H1 (cell line): ENCODE data around the gene PGAP2. TPM values are rescaled to one million over a fixed set of nuclear protein-coding genes. Genes with fewer than 3 reads are reported as not detected.

Experiments used
- CTCF ChIA-PET: fragments of 300-600 bp; sonication (Branson Sonifier 250); formaldehyde crosslinking; loops from one replicate; lab custom pipeline; 2021; ENCODE audit not compliant: partially characterized antibody; lab: Charles Lee
- POLR2A ChIA-PET: fragments of 300-600 bp; sonication (Branson Sonifier 250); formaldehyde crosslinking; loops from one replicate; lab custom pipeline; 2021; ENCODE audit warnings: inconsistent platforms; ENCODE audit not compliant: partially characterized antibody; lab: Charles Lee
- DNase-seq, 2 experiments: peaks; one replicate each; pipeline versions ENCODE4 v3.0.0 to v3.0.0-alpha.2; 2010 to 2022; ENCODE audit warnings: low spot score in 2 of 2, low read depth in 1 of 2, mixed read lengths in 1 of 2
- FAIRE-seq: peaks from 2 replicates; lab custom pipeline; 2011; peaks lifted over from hg19 to GRCh38; lab: Jason Lieb, UNC
- H2AFZ ChIP-seq: 2 replicates; pipeline ENCODE4 v1.8.1; 2012; ENCODE audit warnings: low read length, inconsistent platforms
- H2AK5ac ChIP-seq: 2 replicates; pipeline ENCODE4 v1.6.1; 2013; ENCODE audit warnings: low read depth, low read length
- H2BK120ac ChIP-seq: replicated peaks from 2 replicates; pipeline ENCODE3; 2013; ENCODE audit warnings: low read depth, low read length, inconsistent platforms
- H2BK12ac ChIP-seq: 2 replicates; pipeline ENCODE4 v1.6.1; 2013; ENCODE audit warnings: low read depth, low read length
- H2BK15ac ChIP-seq: 2 replicates; pipeline ENCODE4 v1.6.1; 2013; ENCODE audit warnings: low read length
- H2BK20ac ChIP-seq: 2 replicates; pipeline ENCODE4 v1.6.1; 2013; ENCODE audit warnings: low read length
- H2BK5ac ChIP-seq: 2 replicates; pipeline ENCODE4 v1.6.1; 2013; ENCODE audit warnings: low read depth, low read length
- H3K14ac ChIP-seq: 2 replicates; pipeline ENCODE4 v1.6.1; 2013; ENCODE audit warnings: inconsistent platforms; ENCODE audit not compliant: insufficient read length
- H3K18ac ChIP-seq: 2 replicates; pipeline ENCODE4 v1.6.1; 2013; ENCODE audit warnings: low read length; ENCODE audit errors: extremely low read depth
- H3K23ac ChIP-seq: 2 replicates; pipeline ENCODE4 v1.6.1; 2013; ENCODE audit warnings: inconsistent platforms; ENCODE audit not compliant: insufficient read length
- H3K23me2 ChIP-seq: 2 replicates; pipeline ENCODE4 v1.6.1; 2013; ENCODE audit warnings: low read depth, low read length
- H3K27ac ChIP-seq: 2 replicates; pipeline ENCODE4 v1.6.1; 2011; ENCODE audit warnings: low read depth, low read length, inconsistent platforms
- H3K27me3 ChIP-seq, 4 experiments: replicated peaks in 1 of 4; 1 replicate in 1 of 4; 2 replicates in 3 of 4; pipeline versions ENCODE4 v1.6.1 to v1.8.1; 2011 to 2013; ENCODE audit warnings: low read length in 3 of 4, mild to moderate bottlenecking in 3 of 4, inconsistent platforms in 2 of 4, mixed read lengths in 2 of 4, moderate library complexity in 1 of 4; ENCODE audit not compliant: control insufficient read depth in 3 of 4, insufficient read depth in 3 of 4; ENCODE audit errors: extremely low read depth in 1 of 4
- H3K36me3 ChIP-seq, 4 experiments: 2 replicates each; pipeline versions ENCODE4 v1.6.1 to v1.8.1; 2011 to 2013; ENCODE audit warnings: mild to moderate bottlenecking in 4 of 4, low read length in 3 of 4, moderate library complexity in 2 of 4, control low read depth in 1 of 4, inconsistent platforms in 1 of 4; ENCODE audit not compliant: insufficient read depth in 4 of 4, control insufficient read depth in 2 of 4
- H3K4ac ChIP-seq: replicated peaks from 2 replicates; pipeline ENCODE3; 2013; ENCODE audit warnings: low read length, low read depth, mixed read lengths, inconsistent platforms; ENCODE audit not compliant: insufficient read length
- H3K4me1 ChIP-seq, 4 experiments: replicated peaks in 1 of 4; 1 replicate in 1 of 4; 2 replicates in 3 of 4; pipeline versions ENCODE4 v1.6.1 to v1.8.1; 2011 to 2013; ENCODE audit warnings: low read length in 3 of 4, inconsistent platforms in 2 of 4, mixed read lengths in 1 of 4; ENCODE audit not compliant: insufficient read depth in 4 of 4, control insufficient read depth in 3 of 4
- H3K4me2 ChIP-seq, 2 experiments: 2 replicates each; pipeline versions ENCODE4 v1.6.1 to v1.8.1; 2011 to 2013; ENCODE audit warnings: low read depth in 2 of 2, low read length in 2 of 2, control low read depth in 1 of 2, inconsistent platforms in 1 of 2, mild to moderate bottlenecking in 1 of 2; ENCODE audit not compliant: insufficient read depth in 1 of 2
- H3K4me3 ChIP-seq, 4 experiments: fragments of 200-600, 300-600 bp in 1 of 4; sonication (generic), shearing (Covaris generic), sonication (Bioruptor Twin) in 1 of 4; 2 replicates each; pipeline versions ENCODE4 v1.5.1 to v1.8.1; 2011 to 2016; ENCODE audit warnings: low read length in 4 of 4, low read depth in 3 of 4, control low read depth in 2 of 4, inconsistent platforms in 2 of 4, mild to moderate bottlenecking in 2 of 4, mixed read lengths in 1 of 4, moderate library complexity in 1 of 4; ENCODE audit not compliant: insufficient read depth in 2 of 4; ENCODE audit errors: extremely low read depth in 1 of 4
- H3K56ac ChIP-seq: replicated peaks from 2 replicates; pipeline ENCODE3; 2013; ENCODE audit warnings: low read depth, mild to moderate bottlenecking, mixed read lengths, low read length, inconsistent platforms; ENCODE audit not compliant: insufficient read length
- H3K79me1 ChIP-seq: 2 replicates; pipeline ENCODE4 v1.6.1; 2013; ENCODE audit warnings: low read depth, low read length, control low read depth
- H3K79me2 ChIP-seq, 2 experiments: 2 replicates each; pipeline versions ENCODE4 v1.6.1 to v1.8.1; 2012 to 2013; ENCODE audit warnings: low read length in 2 of 2, mild to moderate bottlenecking in 2 of 2, inconsistent platforms in 1 of 2; ENCODE audit not compliant: insufficient read depth in 2 of 2, control insufficient read depth in 1 of 2
- H3K9ac ChIP-seq, 4 experiments: replicated peaks in 1 of 4; 1 replicate in 1 of 4; 2 replicates in 3 of 4; pipeline versions ENCODE4 v1.6.1 to v1.8.1; 2011 to 2013; ENCODE audit warnings: low read depth in 3 of 4, low read length in 3 of 4, control low read depth in 2 of 4, mild to moderate bottlenecking in 2 of 4, moderate library complexity in 2 of 4, inconsistent platforms in 1 of 4; ENCODE audit errors: extremely low read depth in 1 of 4
- H3K9me3 ChIP-seq, 2 experiments: 2 replicates each; pipeline versions ENCODE4 v1.6.1 to v1.8.1; 2012 to 2013; ENCODE audit warnings: mild to moderate bottlenecking in 2 of 2, moderate library complexity in 2 of 2, control low read depth in 1 of 2, inconsistent platforms in 1 of 2, low read depth in 1 of 2, low read length in 1 of 2, mixed read lengths in 1 of 2; ENCODE audit not compliant: insufficient read depth in 2 of 2
- H4K20me1 ChIP-seq, 2 experiments: replicated peaks in 1 of 2; 2 replicates each; pipeline versions ENCODE3 to v1.8.1; 2011 to 2013; ENCODE audit warnings: inconsistent platforms in 2 of 2, low read length in 2 of 2, mild to moderate bottlenecking in 1 of 2; ENCODE audit not compliant: insufficient read depth in 2 of 2, control insufficient read depth in 1 of 2
- H4K5ac ChIP-seq: 2 replicates; pipeline ENCODE4 v1.6.1; 2013; ENCODE audit warnings: low read length, low read depth, mixed read lengths, inconsistent platforms; ENCODE audit not compliant: insufficient read length
- H4K8ac ChIP-seq: 2 replicates; pipeline ENCODE4 v1.8.0; 2013; ENCODE audit warnings: mild to moderate bottlenecking, moderate library complexity, low read length, inconsistent platforms; ENCODE audit not compliant: insufficient read depth; ENCODE audit errors: extremely low read depth
- H4K91ac ChIP-seq: replicated peaks from 2 replicates; pipeline ENCODE3; 2013; ENCODE audit warnings: low read length, mixed read lengths, inconsistent platforms; ENCODE audit not compliant: insufficient read length
- CBX5 ChIP-seq: fragments of 300-800, 300-1000 bp; sonication (generic); IDR thresholded peaks from 2 replicates; pipeline ENCODE4 v1.7.1; 2016; ENCODE audit warnings: antibody characterized with exemption, low read length, low read depth
- KDM5A ChIP-seq: fragments of 200-600 bp; IDR thresholded peaks from 2 replicates; pipeline ENCODE4 v1.7.1; 2012; ENCODE audit warnings: mild to moderate bottlenecking, low read length, inconsistent platforms, mixed read lengths
- NANOG ChIP-seq: IDR thresholded peaks from 2 replicates; pipeline ENCODE4 v1.6.1; 2011; ENCODE audit warnings: low read length, low read depth, mild to moderate bottlenecking, inconsistent platforms; ENCODE audit not compliant: insufficient read depth, poor library complexity, severe bottlenecking
- PHF8 ChIP-seq: fragments of 200-600 bp; sonication (generic); conservative IDR thresholded peaks from 2 replicates; pipeline ENCODE4 v1.7.1; 2012; ENCODE audit warnings: low read depth, mild to moderate bottlenecking, inconsistent platforms, low read length, moderate library complexity
- POLR2AphosphoS5 ChIP-seq: IDR thresholded peaks from 2 replicates; pipeline ENCODE4 v1.6.1; 2011; ENCODE audit warnings: low read depth, low read length
- RAD21 ChIP-seq, 2 experiments: IDR thresholded peaks in 1 of 2; conservative IDR thresholded peaks in 1 of 2; 2 replicates each; pipeline ENCODE4 v1.6.1; 2011; ENCODE audit warnings: low read depth in 2 of 2, low read length in 2 of 2, improper control_type of control experiment in 1 of 2, inconsistent platforms in 1 of 2, mild to moderate bottlenecking in 1 of 2, moderate library complexity in 1 of 2
- RNF2 ChIP-seq: fragments of 200-900, 300-1000 bp; sonication (generic); IDR thresholded peaks from 2 replicates; pipeline ENCODE4 v1.7.1; 2016; ENCODE audit warnings: borderline replicate concordance, low read depth, mild to moderate bottlenecking, antibody characterized with exemption, low read length; ENCODE audit not compliant: poor library complexity, severe bottlenecking; ENCODE audit errors: missing control alignments
- SAP30 ChIP-seq: fragments of 300-600 bp; sonication (generic); IDR thresholded peaks from 2 replicates; pipeline ENCODE4 v1.7.1; 2012; ENCODE audit warnings: low read length, moderate library complexity, mild to moderate bottlenecking, inconsistent platforms; ENCODE audit not compliant: insufficient read depth, insufficient replicate concordance
- SIN3A ChIP-seq, 2 experiments: IDR thresholded peaks in 1 of 2; conservative IDR thresholded peaks in 1 of 2; 2 replicates each; pipeline ENCODE4 v1.6.1; 2011 to 2012; ENCODE audit warnings: low read length in 2 of 2, improper control_type of control experiment in 1 of 2, low read depth in 1 of 2, mild to moderate bottlenecking in 1 of 2
- YY1 ChIP-seq: IDR thresholded peaks from 2 replicates; pipeline ENCODE4 v1.6.1; 2011; ENCODE audit warnings: low read depth, mild to moderate bottlenecking, low read length
- WGBS, 2 experiments: shearing (Covaris generic) in 1 of 2; methylation state at CpG; one replicate each; pipeline versions ENCODE4 v1.1.6 to v1.1.7; 2013 to 2015; ENCODE audit warnings: low lambda C conversion rate in 2 of 2, mixed read lengths in 2 of 2, inconsistent platforms in 1 of 2, low coverage in 1 of 2, missing lambda C conversion rate in 1 of 2; ENCODE audit not compliant: insufficient replicate concordance in 2 of 2, insufficient coverage in 1 of 2, insufficient read length in 1 of 2; ENCODE audit errors: extremely low coverage in 1 of 2, missing lambda C conversion rate in 1 of 2; 5-methylcytosine and 5-hydroxymethylcytosine counted together
- polyA plus RNA-seq, 7 experiments: library from polyadenylated mRNA; depleted of rRNA in 3 of 7; stranded (reverse) in 5 of 7; unstranded in 2 of 7; fragments of >200 nt in 5 of 7; fragments of 200-250 nt in 2 of 7; gene quantifications; 1 replicate in 5 of 7; 2 replicates in 1 of 7; 4 replicates in 1 of 7; pipeline versions ENCODE4 v1.2.1 to v1.2.3, GENCODE V29; 2011 to 2013; ENCODE audit warnings: missing spikeins in 2 of 7, mixed read lengths in 2 of 7
- total RNA-seq: library from RNA; stranded (reverse); fragmentation: NEBNext Ultra II Directional; extraction: Animal tissue kit (Norgen Biotek cat#: 25700); gene quantifications from 2 replicates; pipeline ENCODE4 v1.2.1, GENCODE V29; 2021

Gene PGAP2
- total and polyA plus RNA-seq, 2 of the 8 experiments (the other 6 are each of a cell fraction or from before 2014, with no cell fraction given), result 56.5 to 106 TPM

DNA sequence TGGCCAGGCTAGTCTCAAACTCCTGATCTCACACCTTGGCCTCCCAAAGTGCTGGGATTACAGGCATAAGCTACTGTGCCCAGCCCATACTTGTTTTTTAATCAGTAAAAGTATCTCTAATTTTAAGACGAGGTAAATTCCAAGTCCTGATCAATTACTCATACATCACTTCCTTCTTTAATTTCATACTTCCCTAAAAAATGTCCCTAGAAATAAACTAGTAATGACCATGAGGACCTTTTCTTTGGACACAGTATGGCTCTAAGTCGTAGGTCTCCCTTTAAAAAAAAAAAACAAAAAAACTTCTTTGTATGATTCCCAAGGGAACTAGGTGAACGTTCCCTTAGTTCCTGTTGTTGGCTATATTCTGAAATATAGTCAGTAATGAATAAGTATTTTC is 40.8 kb upstream of the PGAP2 start:
- Histone ChIP-seq H4K20me1 (no peaks in the 10 kb centered on the region), H2BK5ac (no peak overlapping the region), H3K4me2 (no peak overlapping the region), H4K5ac (no peak overlapping the region), H2AFZ (no peak overlapping the region), H4K91ac (no peak overlapping the region), H3K4me1 (no peaks in the 10 kb centered on the region), H3K23ac (no peak overlapping the region), H3K9ac (no peak overlapping the region), H2BK12ac (no peak overlapping the region), H3K23me2 (no peaks in the 10 kb centered on the region), H3K27ac (no peak overlapping the region), H3K27me3 (no peaks in the 10 kb centered on the region), H3K79me1 (no peaks in the 10 kb centered on the region), H2BK20ac (no peak overlapping the region), H3K4me3 (no peak overlapping the region), H3K56ac (no peak overlapping the region), H3K9me3 (no peaks in the 10 kb centered on the region), H2BK120ac (no peak overlapping the region), H4K8ac (no peak overlapping the region), H3K14ac (no peak overlapping the region), H3K4ac (no peak overlapping the region), H2BK15ac (no peak overlapping the region), H3K36me3 (peaks cover 16 to 94% (median 71%) of the 10 kb centered on the region in 4 experiments; a peak in 7 of 8 replicates), H3K79me2 (no peaks in the 10 kb centered on the region), H2AK5ac (no peak overlapping the region), H3K18ac (no peak overlapping the region)
- DNase-seq (no peak), FAIRE-seq (no peak)
- TF ChIP-seq KDM5A, result no peak
- TF ChIP-seq YY1, result no peak
- no peak for TF ChIP-seq CBX5
- TF ChIP-seq PHF8, result no peak
- no peak for TF ChIP-seq SIN3A (conservative IDR thresholded peaks at IDR 0.05 in 1 of 2, IDR thresholded peaks at IDR 0.05 in 1 of 2; ENCODE audit: low read depth in 1 of 2, low read length in 2 of 2)
- no peak for TF ChIP-seq POLR2AphosphoS5
- no peak for TF ChIP-seq NANOG
- TF ChIP-seq RNF2, result no peak
- TF ChIP-seq RAD21 (IDR thresholded peaks at IDR 0.05 in 1 of 2, conservative IDR thresholded peaks at IDR 0.05 in 1 of 2; ENCODE audit: low read depth in 2 of 2, low read length in 2 of 2), result no peak
- no peak for TF ChIP-seq SAP30
- WGBS, 2 experiments, result 86% methylated on average over 3 of the region's 3 CpGs; no CpG with 5 or more reads in 1 of the 2 experiments
- ChIA-PET CTCF (interaction anchor here (1.4 to 2.1 kb wide), 2 partner anchors 14 to 41 kb away, joined by 4 to 7 read pairs; partner anchors contain the start of gene PGAP2), POLR2A (interaction anchor here (1.2 kb wide), 1 partner anchor 21 kb away, joined by 3 read pairs; no protein-coding TSS in a partner anchor)
